IMR-90 (cell line): Measurements from ENCODE around the gene SARS1. TPM values are rescaled to one million over a fixed set of nuclear protein-coding genes. Genes with fewer than 3 reads are reported as not detected.

Source experiments
- ATAC-seq: fragments of 200-7000 bp; cut with Tn5 transposase; 2 replicates; pipeline ENCODE4 v1.9.1; 2020; ENCODE audit warnings: low read depth, mild to moderate bottlenecking, moderate library complexity
- BruUV-seq: library from RNA; stranded (reverse); fragments of 400-500 nt; replicated peaks from 2 replicates; lab custom pipeline; 2021; lab: Mats Ljungman, UMichigan
- CTCF ChIA-PET: fragments of 300-600 bp; formaldehyde crosslinking; extraction: SDS; loops from one replicate; lab custom pipeline; 2021; ENCODE audit warnings: antibody characterized with exemption; lab: Yijun Ruan, JAX
- POLR2A ChIA-PET: fragments of 300-600 bp; sonication (Branson Sonifier 250); formaldehyde crosslinking; loops from one replicate; lab custom pipeline; 2022; ENCODE audit warnings: antibody characterized with exemption; ENCODE audit not compliant: unreplicated experiment; lab: Charles Lee
- DNase-seq: peaks from one replicate; pipeline ENCODE4 v3.0.0; 2013
- H2AFZ ChIP-seq: replicated peaks from 2 replicates; pipeline ENCODE3; 2013; ENCODE audit warnings: low read length, mild to moderate bottlenecking; ENCODE audit not compliant: poor library complexity
- H2AK5ac ChIP-seq: 2 replicates; pipeline ENCODE4 v1.6.1; 2013; ENCODE audit warnings: low read depth, low read length, inconsistent platforms
- H2AK9ac ChIP-seq: replicated peaks from 2 replicates; pipeline ENCODE3; 2013; ENCODE audit warnings: mild to moderate bottlenecking, low read depth, low read length, moderate library complexity; ENCODE audit not compliant: poor library complexity
- H2BK120ac ChIP-seq: 2 replicates; pipeline ENCODE4 v1.6.1; 2013; ENCODE audit warnings: low read depth, low read length, inconsistent platforms
- H2BK15ac ChIP-seq: 3 replicates; pipeline ENCODE4 v1.6.1; 2013; ENCODE audit warnings: low read depth, low read length, inconsistent platforms
- H2BK20ac ChIP-seq: 2 replicates; pipeline ENCODE4 v1.6.1; 2013; ENCODE audit warnings: low read depth, mild to moderate bottlenecking, inconsistent platforms, low read length, moderate library complexity
- H2BK5ac ChIP-seq: 2 replicates; pipeline ENCODE4 v1.6.1; 2013; ENCODE audit warnings: mild to moderate bottlenecking, low read depth, low read length, inconsistent platforms; ENCODE audit not compliant: poor library complexity, severe bottlenecking
- H3K14ac ChIP-seq: replicated peaks from 2 replicates; pipeline ENCODE4 v1.6.1; 2013; ENCODE audit warnings: low read depth, low read length, inconsistent platforms
- H3K18ac ChIP-seq: 2 replicates; pipeline ENCODE4 v1.6.1; 2013; ENCODE audit warnings: low read depth, low read length, control low read depth
- H3K23ac ChIP-seq: 2 replicates; pipeline ENCODE4 v1.6.1; 2013; ENCODE audit warnings: low read depth, low read length, inconsistent platforms
- H3K27ac ChIP-seq: 2 replicates; pipeline ENCODE4 v1.5.1; 2013; ENCODE audit warnings: mild to moderate bottlenecking, control low read depth, low read length; ENCODE audit not compliant: insufficient read depth
- H3K27me3 ChIP-seq: 2 replicates; pipeline ENCODE4 v1.6.1; 2013; ENCODE audit warnings: low read length; ENCODE audit not compliant: control insufficient read depth, insufficient read depth
- H3K36me3 ChIP-seq: 2 replicates; pipeline ENCODE4 v1.6.1; 2013; ENCODE audit warnings: low read length, mixed read lengths; ENCODE audit not compliant: control insufficient read depth, insufficient read depth
- H3K4ac ChIP-seq: 2 replicates; pipeline ENCODE4 v1.6.1; 2013; ENCODE audit warnings: low read depth, low read length, inconsistent platforms
- H3K4me1 ChIP-seq: 2 replicates; pipeline ENCODE4 v1.6.1; 2013; ENCODE audit warnings: low read length, mixed read lengths; ENCODE audit not compliant: control insufficient read depth, insufficient read depth
- H3K4me2 ChIP-seq: 2 replicates; pipeline ENCODE4 v1.6.1; 2013; ENCODE audit warnings: low read depth, mild to moderate bottlenecking, control low read depth, low read length, moderate library complexity
- H3K4me3 ChIP-seq: 2 replicates; pipeline ENCODE4 v1.5.1; 2013; ENCODE audit warnings: low read depth, mild to moderate bottlenecking, control low read depth, low read length, moderate library complexity; ENCODE audit not compliant: insufficient read depth
- H3K56ac ChIP-seq: 2 replicates; pipeline ENCODE4 v1.6.1; 2013; ENCODE audit warnings: low read length, inconsistent platforms; ENCODE audit not compliant: insufficient read depth; ENCODE audit errors: extremely low read depth
- H3K79me1 ChIP-seq, 2 experiments: 2 replicates each; pipeline ENCODE4 v1.6.1; 2013; ENCODE audit warnings: low read length in 2 of 2, inconsistent platforms in 1 of 2, low read depth in 1 of 2
- H3K9ac ChIP-seq: 2 replicates; pipeline ENCODE4 v1.6.1; 2013; ENCODE audit warnings: low read depth, low read length, control low read depth
- H3K9me1 ChIP-seq: 2 replicates; pipeline ENCODE4 v1.6.1; 2013; ENCODE audit warnings: low read length, inconsistent platforms; ENCODE audit not compliant: insufficient read depth
- H3K9me3 ChIP-seq: 2 replicates; pipeline ENCODE4 v1.6.1; 2013; ENCODE audit warnings: low read length; ENCODE audit not compliant: control insufficient read depth, insufficient read depth
- H4K20me1 ChIP-seq: 2 replicates; pipeline ENCODE4 v1.6.1; 2013; ENCODE audit warnings: low read length, inconsistent platforms; ENCODE audit not compliant: insufficient read depth
- H4K5ac ChIP-seq: 2 replicates; pipeline ENCODE4 v1.6.1; 2013; ENCODE audit warnings: mild to moderate bottlenecking, low read depth, low read length, control low read depth
- H4K8ac ChIP-seq, 2 experiments: 2 replicates each; pipeline ENCODE4 v1.6.1; 2013; ENCODE audit warnings: low read depth in 2 of 2, low read length in 2 of 2, control low read depth in 1 of 2, inconsistent platforms in 1 of 2
- H4K91ac ChIP-seq: 2 replicates; pipeline ENCODE4 v1.6.1; 2013; ENCODE audit warnings: low read depth, low read length, inconsistent platforms; ENCODE audit not compliant: insufficient read depth
- CHD1 ChIP-seq: IDR thresholded peaks from 2 replicates; pipeline ENCODE4 v1.6.1; 2012; ENCODE audit warnings: low read depth, low read length, improper control_type of control experiment
- SMC3 ChIP-seq: fragments of 150-350 bp; IDR thresholded peaks from 2 replicates; pipeline ENCODE4 v1.6.1; 2016; ENCODE audit warnings: low read depth, mild to moderate bottlenecking, antibody characterized with exemption, low read length, moderate library complexity
- USF2 ChIP-seq: fragments of 150-350 bp; IDR thresholded peaks from 2 replicates; pipeline ENCODE4 v1.6.1; 2017; ENCODE audit warnings: mild to moderate bottlenecking, antibody characterized with exemption, low read length, low read depth
- WGBS, 2 experiments: methylation state at CpG; one replicate each; pipeline versions ENCODE4 v1.1.5 to v1.1.7; 2013; ENCODE audit warnings: missing lambda C conversion rate in 2 of 2; ENCODE audit not compliant: insufficient read length in 1 of 2; ENCODE audit errors: extremely low coverage in 2 of 2; 5-methylcytosine and 5-hydroxymethylcytosine counted together
- dilution Hi-C: fragments of 300-500 bp; cut with HindIII; formaldehyde crosslinking; loops from one replicate; pipeline ENCODE4 v1.14.3; 2018; ENCODE audit warnings: low sequenced_read_pairs; ENCODE audit not compliant: unreplicated experiment
- in situ Hi-C: fragments of 300-500 bp; cut with MboI; formaldehyde crosslinking; loops from 3 replicates; pipeline ENCODE4 v1.14.3; 2019; ENCODE audit warnings: low sequenced_read_pairs, inconsistent platforms, mixed read lengths
- intact Hi-C: fragments of 100-400 bp; cut with micrococcal nuclease; formaldehyde crosslinking; loops from 2 replicates; pipeline ENCODE4 v1.10.0; 2022
- polyA plus RNA-seq, 3 experiments: library from polyadenylated mRNA; depleted of rRNA; stranded (reverse); fragments of >200 nt; gene quantifications; 2 replicates each; pipeline ENCODE4 v1.2.3, GENCODE V29; 2012; ENCODE audit warnings: low replicate concordance in 1 of 3
- total RNA-seq: library from RNA; depleted of rRNA; stranded (reverse); fragments of >200 nt; gene quantifications from 2 replicates; pipeline ENCODE4 v1.2.3, GENCODE V29; 2012
- TF ChIP-seq, protein P1 (sequence below): fragments of 150-350 bp; IDR thresholded peaks from 2 replicates; pipeline ENCODE4 v1.6.1; 2016; ENCODE audit warnings: low read depth, mild to moderate bottlenecking, low read length, moderate library complexity, borderline replicate concordance

Gene SARS1
- total and polyA plus RNA-seq, 2 of the 4 experiments (the other 2 are of a cell fraction), result 231 to 348 TPM

GRCh38 chr1:109269212-109269980 lies 55.7 kb downstream of the SARS1 start:
- Histone ChIP-seq H2BK5ac (no peak overlapping the region), H3K18ac (no peak overlapping the region), H2AK9ac (no peak overlapping the region), H3K79me1 (no peaks in the 10 kb centered on the region), H3K36me3 (peaks cover 2% of the 10 kb centered on the region; the same call in 1 of the 2 replicates), H3K27me3 (no peaks in the 10 kb centered on the region), H3K4me1 (peaks cover 2% of the 10 kb centered on the region), H3K9me1 (no peaks in the 10 kb centered on the region), H4K91ac (no peak overlapping the region), H3K56ac (no peak overlapping the region), H2AK5ac (peak overlapping the region; percentile 8; the same call in 1 of the 2 replicates), H3K4me2 (no peak overlapping the region), H3K27ac (no peak overlapping the region), H4K8ac (no peak overlapping the region), H2BK20ac (no peak overlapping the region), H4K5ac (no peak overlapping the region), H4K20me1 (no peaks in the 10 kb centered on the region), H2BK120ac (no peak overlapping the region), H3K14ac (no peak overlapping the region), H3K9ac (no peak overlapping the region), H3K4me3 (no peak overlapping the region), H2AFZ (peak overlapping the region; percentile 58), H3K4ac (no peak overlapping the region), H3K23ac (no peak overlapping the region), H3K9me3 (peaks cover 2% of the 10 kb centered on the region; the same call in 1 of the 2 replicates), H2BK15ac (no peak overlapping the region)
- CTCF ChIA-PET, result no interaction called here
- TF ChIP-seq SMC3, result no peak
- TF ChIP-seq CHD1, result no peak
- TF ChIP-seq, protein P1, sequence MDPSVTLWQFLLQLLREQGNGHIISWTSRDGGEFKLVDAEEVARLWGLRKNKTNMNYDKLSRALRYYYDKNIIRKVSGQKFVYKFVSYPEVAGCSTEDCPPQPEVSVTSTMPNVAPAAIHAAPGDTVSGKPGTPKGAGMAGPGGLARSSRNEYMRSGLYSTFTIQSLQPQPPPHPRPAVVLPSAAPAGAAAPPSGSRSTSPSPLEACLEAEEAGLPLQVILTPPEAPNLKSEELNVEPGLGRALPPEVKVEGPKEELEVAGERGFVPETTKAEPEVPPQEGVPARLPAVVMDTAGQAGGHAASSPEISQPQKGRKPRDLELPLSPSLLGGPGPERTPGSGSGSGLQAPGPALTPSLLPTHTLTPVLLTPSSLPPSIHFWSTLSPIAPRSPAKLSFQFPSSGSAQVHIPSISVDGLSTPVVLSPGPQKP, result no peak
- TF ChIP-seq USF2, result no peak
- dilution Hi-C loops (no loop called here), in situ Hi-C loops (loop anchor here (10.0 kb wide), 1 partner anchor 265 kb away; the partner anchor contains the start of gene GPR61), intact Hi-C loops (no loop called here)
- DNase-seq, result no peak
- WGBS, 2 experiments, result 95% methylated on average over 19 of the region's 33 CpGs; no CpG with 5 or more reads in 1 of the 2 experiments
- ATAC-seq, result no peak
- BruUV-seq, result no TSS peak
- POLR2A ChIA-PET, result no interaction called here
